Measurements from ENCODE around the gene GINM1.

GRCh38 chr6:149615805-149616204 is 49.6 kb downstream of the GINM1 start:
- TF ChIP-seq CTCF (IDR thresholded peaks at IDR 0.05) (no peak), POLR2A (IDR thresholded peaks at IDR 0.05) (no peak)

Measured in esophagus squamous epithelium (tissue), 4 donors.